HCT116 (cell line): ENCODE measurements around the gene PDK1. TPM values are rescaled to one million over a fixed set of nuclear protein-coding genes. Genes with fewer than 3 reads are reported as not detected.

Experiments used
- ATAC-seq: fragments of 200-7000 bp; cut with Tn5 transposase; 2 replicates; pipeline ENCODE4 v1.9.1; 2020; ENCODE audit warnings: mild to moderate bottlenecking, moderate library complexity
- BruUV-seq: library from RNA; stranded (reverse); fragments of 400-500 nt; replicated peaks from 2 replicates; lab custom pipeline; 2021; lab: Mats Ljungman, UMichigan
- CTCF ChIA-PET: fragments of 300-600 bp; sonication (Branson Sonifier 250); formaldehyde crosslinking; loops from one replicate; lab custom pipeline; 2021; ENCODE audit warnings: antibody characterized with exemption; lab: Charles Lee
- POLR2A ChIA-PET: fragments of 300-600, 350-600 bp; sonication (Branson Sonifier 250); formaldehyde crosslinking; loops from one replicate; lab custom pipeline; 2021; ENCODE audit warnings: antibody characterized with exemption; lab: Charles Lee
- RAD21 ChIA-PET, 2 experiments: fragments of 300-600 bp; sonication (Branson Sonifier 250); formaldehyde crosslinking; loops; one replicate each; lab custom pipeline; 2023; ENCODE audit warnings: low total read pairs in 2 of 2; ENCODE audit not compliant: uncharacterized antibody in 2 of 2, unreplicated experiment in 2 of 2, low non-redundant PET in 1 of 2; lab: Charles Lee
- DNase-seq: peaks from one replicate; pipeline ENCODE4 v3.0.0-alpha.2; 2010; ENCODE audit warnings: low read depth, low spot score
- H2AFZ ChIP-seq: fragments of 200-600 bp; shearing (Covaris generic), sonication (generic); 2 replicates; pipeline ENCODE4 v1.6.1; 2017; ENCODE audit warnings: low read depth, mixed run types, mixed read lengths, antibody characterized with exemption, low read length; ENCODE audit not compliant: poor library complexity, severe bottlenecking
- H3K27ac ChIP-seq: 2 replicates; pipeline ENCODE4 v1.5.1; 2012; ENCODE audit warnings: low read depth, low read length
- H3K27me3 ChIP-seq: fragments of 200-600 bp; sonication (generic); 2 replicates; pipeline ENCODE4 v1.6.1; 2016; ENCODE audit warnings: mixed run types, low read length, mixed read lengths; ENCODE audit not compliant: insufficient read depth
- H3K36me3 ChIP-seq, 2 experiments: fragments of 200-500 bp in 1 of 2; fragments of 200-600 bp in 1 of 2; sonication (Bioruptor generic) in 1 of 2; sonication (generic) in 1 of 2; 2 replicates each; pipeline versions ENCODE4 v1.5.1 to v1.6.1; 2014 to 2016; ENCODE audit warnings: low read length in 2 of 2, inconsistent platforms in 1 of 2, mixed read lengths in 1 of 2, mixed run types in 1 of 2; ENCODE audit not compliant: insufficient read depth in 2 of 2, control insufficient read depth in 1 of 2
- H3K4me1 ChIP-seq, 2 experiments: fragments of 200-600 bp in 1 of 2; sonication (generic) in 1 of 2; 2 replicates each; pipeline versions ENCODE4 v1.5.1 to v1.6.1; 2012 to 2017; ENCODE audit warnings: low read length in 2 of 2, inconsistent platforms in 1 of 2, mild to moderate bottlenecking in 1 of 2, mixed read lengths in 1 of 2, mixed run types in 1 of 2, moderate library complexity in 1 of 2; ENCODE audit not compliant: insufficient read depth in 2 of 2, control insufficient read depth in 1 of 2
- H3K4me2 ChIP-seq: fragments of 200-600 bp; sonication (generic); 2 replicates; pipeline ENCODE4 v1.6.1; 2017; ENCODE audit warnings: mixed run types, low read length, mixed read lengths
- H3K4me3 ChIP-seq, 2 experiments: fragments of 200-600 bp in 1 of 2; sonication (generic) in 1 of 2; replicated peaks in 1 of 2; 2 replicates each; pipeline ENCODE4 v1.5.1; 2011 to 2016; ENCODE audit warnings: low read length in 2 of 2, control low read depth in 1 of 2, low read depth in 1 of 2, mild to moderate bottlenecking in 1 of 2, mixed read lengths in 1 of 2, mixed run types in 1 of 2
- H3K79me2 ChIP-seq: fragments of 200-600 bp; sonication (generic); 2 replicates; pipeline ENCODE4 v1.6.1; 2017; ENCODE audit warnings: mild to moderate bottlenecking, mixed run types, low read length, moderate library complexity, mixed read lengths; ENCODE audit not compliant: insufficient read depth
- H3K9ac ChIP-seq: fragments of 200-600 bp; sonication (generic); 2 replicates; pipeline ENCODE4 v1.6.1; 2016; ENCODE audit warnings: low read length, mixed read lengths
- H3K9me2 ChIP-seq: fragments of 200-600 bp; sonication (generic), shearing (Covaris generic); 2 replicates; pipeline ENCODE4 v1.6.1; 2017; ENCODE audit warnings: mixed run types, mild to moderate bottlenecking, moderate library complexity; ENCODE audit not compliant: insufficient read depth
- H3K9me3 ChIP-seq, 2 experiments: fragments of 200-500 bp in 1 of 2; fragments of 200-600 bp in 1 of 2; sonication (Bioruptor generic) in 1 of 2; sonication (generic) in 1 of 2; 2 replicates each; pipeline ENCODE4 v1.6.1; 2014 to 2017; ENCODE audit warnings: low read length in 2 of 2, mixed read lengths in 2 of 2, inconsistent platforms in 1 of 2, low read depth in 1 of 2, mild to moderate bottlenecking in 1 of 2, mixed run types in 1 of 2, moderate library complexity in 1 of 2; ENCODE audit not compliant: control insufficient read depth in 1 of 2, insufficient read depth in 1 of 2
- H4K20me1 ChIP-seq: fragments of 200-600 bp; sonication (generic), shearing (Covaris generic); 2 replicates; pipeline ENCODE4 v1.6.1; 2017; ENCODE audit warnings: mixed run types, mild to moderate bottlenecking, moderate library complexity; ENCODE audit not compliant: insufficient read depth
- CEBPB ChIP-seq: IDR thresholded peaks from 2 replicates; pipeline ENCODE4 v1.6.1; 2012; ENCODE audit warnings: low read depth
- EZH2 ChIP-seq: fragments of 200-600 bp; sonication (generic); IDR thresholded peaks from 2 replicates; pipeline ENCODE4 v1.6.1; 2017; ENCODE audit warnings: antibody characterized with exemption, mixed run types
- FOSL1 ChIP-seq: IDR thresholded peaks from 2 replicates; pipeline ENCODE4 v1.6.1; 2012; ENCODE audit warnings: low read depth
- JUND ChIP-seq: IDR thresholded peaks from 2 replicates; pipeline ENCODE4 v1.6.1; 2012
- POLR2A ChIP-seq: IDR thresholded peaks from 2 replicates; pipeline ENCODE4 v1.7.0; 2011; ENCODE audit warnings: borderline replicate concordance; ENCODE audit not compliant: insufficient read depth, insufficient read length; ENCODE audit errors: extremely low read depth
- POLR2AphosphoS5 ChIP-seq: IDR thresholded peaks from 2 replicates; pipeline ENCODE4 v1.6.1; 2011; ENCODE audit warnings: mild to moderate bottlenecking, low read depth, low read length, moderate library complexity
- SP1 ChIP-seq: IDR thresholded peaks from 2 replicates; pipeline ENCODE4 v1.6.1; 2012; ENCODE audit warnings: low read depth
- TCF7L2 ChIP-seq: IDR thresholded peaks from 2 replicates; pipeline ENCODE4 v1.7.0; 2011; ENCODE audit warnings: borderline replicate concordance, inconsistent platforms; ENCODE audit not compliant: insufficient read depth, insufficient read length; ENCODE audit errors: extremely low read depth
- YY1 ChIP-seq: IDR thresholded peaks from 2 replicates; pipeline ENCODE4 v1.6.1; 2011; ENCODE audit warnings: low read length, low read depth, moderate library complexity, mild to moderate bottlenecking; ENCODE audit not compliant: insufficient replicate concordance; ENCODE audit errors: extremely low read depth
- ZNF274 ChIP-seq: fragments of 200-500 bp; sonication (Bioruptor generic); IDR thresholded peaks from 2 replicates; pipeline ENCODE4 v1.6.1; 2014; ENCODE audit warnings: mild to moderate bottlenecking, low read depth, low read length, inconsistent platforms
- intact Hi-C: fragments of 100-400 bp; cut with micrococcal nuclease; formaldehyde crosslinking; loops from 2 replicates; pipeline ENCODE4 v1.10.0; 2022
- total RNA-seq: library from RNA; stranded (reverse); gene quantifications from one replicate; pipeline ENCODE4 v1.2.1, GENCODE V29; 2021; ENCODE audit not compliant: unreplicated experiment
- TF ChIP-seq, protein P1 (sequence below): IDR thresholded peaks from 2 replicates; pipeline ENCODE4 v1.6.1; 2012
- TF ChIP-seq, protein P2 (sequence below): IDR thresholded peaks from 2 replicates; pipeline ENCODE4 v1.6.1; 2011; ENCODE audit warnings: mild to moderate bottlenecking, low read length, moderate library complexity; ENCODE audit not compliant: insufficient replicate concordance; ENCODE audit errors: extremely low read depth
- TF ChIP-seq, protein P3 (sequence below): IDR thresholded peaks from 2 replicates; pipeline ENCODE4 v1.6.1; 2012; ENCODE audit warnings: low read depth
- TF ChIP-seq, protein P4 (sequence below): IDR thresholded peaks from 2 replicates; pipeline ENCODE4 v1.6.1; 2012

The PDK1 gene
- total RNA-seq, 1 experiment from 2014 or later: 21.3 TPM

DNA sequence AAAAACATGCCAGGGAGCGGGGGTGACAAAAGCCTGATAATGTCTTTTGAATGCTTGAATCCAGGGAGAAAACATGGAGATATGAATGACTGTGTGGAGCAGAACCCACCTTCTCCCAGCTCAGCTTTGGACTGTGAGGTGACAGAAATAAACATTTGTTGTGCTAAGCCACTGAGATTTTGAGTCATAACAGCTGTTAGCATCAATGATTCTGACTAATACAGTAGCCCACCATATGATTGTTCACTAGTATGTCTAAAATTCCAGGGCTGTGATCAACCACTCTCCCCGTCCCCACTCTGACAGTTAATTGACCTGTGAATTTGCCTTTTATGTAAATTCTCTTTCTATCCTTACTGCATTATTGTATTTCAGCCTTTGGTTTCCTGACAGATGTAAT lies 69.1 kb downstream of the PDK1 start:
- no peaks in the 10 kb centered on the region for H3K9me3 ChIP-seq
- H2AFZ ChIP-seq: no peak overlapping the region
- H3K36me3 ChIP-seq: no peaks in the 10 kb centered on the region
- intact Hi-C loops: no loop called here
- H3K4me3 ChIP-seq: no peak overlapping the region
- TF ChIP-seq TCF7L2 (no peak), CEBPB (no peak), JUND (no peak)
- TF ChIP-seq, protein P1, sequence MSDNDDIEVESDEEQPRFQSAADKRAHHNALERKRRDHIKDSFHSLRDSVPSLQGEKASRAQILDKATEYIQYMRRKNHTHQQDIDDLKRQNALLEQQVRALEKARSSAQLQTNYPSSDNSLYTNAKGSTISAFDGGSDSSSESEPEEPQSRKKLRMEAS: no peak
- TF ChIP-seq, protein P2, sequence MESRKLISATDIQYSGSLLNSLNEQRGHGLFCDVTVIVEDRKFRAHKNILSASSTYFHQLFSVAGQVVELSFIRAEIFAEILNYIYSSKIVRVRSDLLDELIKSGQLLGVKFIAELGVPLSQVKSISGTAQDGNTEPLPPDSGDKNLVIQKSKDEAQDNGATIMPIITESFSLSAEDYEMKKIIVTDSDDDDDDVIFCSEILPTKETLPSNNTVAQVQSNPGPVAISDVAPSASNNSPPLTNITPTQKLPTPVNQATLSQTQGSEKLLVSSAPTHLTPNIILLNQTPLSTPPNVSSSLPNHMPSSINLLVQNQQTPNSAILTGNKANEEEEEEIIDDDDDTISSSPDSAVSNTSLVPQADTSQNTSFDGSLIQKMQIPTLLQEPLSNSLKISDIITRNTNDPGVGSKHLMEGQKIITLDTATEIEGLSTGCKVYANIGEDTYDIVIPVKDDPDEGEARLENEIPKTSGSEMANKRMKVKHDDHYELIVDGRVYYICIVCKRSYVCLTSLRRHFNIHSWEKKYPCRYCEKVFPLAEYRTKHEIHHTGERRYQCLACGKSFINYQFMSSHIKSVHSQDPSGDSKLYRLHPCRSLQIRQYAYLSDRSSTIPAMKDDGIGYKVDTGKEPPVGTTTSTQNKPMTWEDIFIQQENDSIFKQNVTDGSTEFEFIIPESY: no peak
- ATAC-seq (no peak), DNase-seq (no peak)
- no peaks in the 10 kb centered on the region for H3K9me2 ChIP-seq
- no peak overlapping the region for H3K9ac ChIP-seq
- H3K4me1 ChIP-seq: no peaks in the 10 kb centered on the region
- no peaks in the 10 kb centered on the region for H4K20me1 ChIP-seq
- no peaks in the 10 kb centered on the region for H3K79me2 ChIP-seq
- no peaks in the 10 kb centered on the region for H3K27me3 ChIP-seq
- CTCF ChIA-PET: no interaction called here
- no peak overlapping the region for H3K4me2 ChIP-seq
- RAD21 ChIA-PET: no interaction called here
- POLR2A ChIA-PET: no interaction called here
- H3K27ac ChIP-seq: no peak overlapping the region
- no TSS peak for BruUV-seq

DNA sequence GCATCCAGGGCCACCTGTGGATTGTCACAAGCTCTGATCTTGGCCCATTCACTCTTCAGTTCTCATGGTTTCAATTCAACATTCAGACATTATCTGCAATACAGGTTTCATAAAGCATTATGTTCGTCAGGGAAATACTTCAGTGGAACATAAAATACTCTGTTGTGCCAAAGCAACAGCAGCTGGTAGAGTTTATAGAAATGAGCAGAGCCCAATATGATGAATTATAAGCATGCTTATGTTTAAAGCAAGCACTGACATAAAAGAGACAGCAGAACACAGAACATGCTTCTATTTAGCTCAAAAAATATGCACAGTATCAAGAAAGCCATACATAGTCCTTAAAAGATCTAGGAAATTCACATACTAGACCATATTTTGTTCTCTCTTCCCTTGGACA lies 71.3 kb downstream of the PDK1 start:
- no peaks in the 10 kb centered on the region for H3K9me2 ChIP-seq
- TF ChIP-seq FOSL1: no peak
- TF ChIP-seq, protein P3, sequence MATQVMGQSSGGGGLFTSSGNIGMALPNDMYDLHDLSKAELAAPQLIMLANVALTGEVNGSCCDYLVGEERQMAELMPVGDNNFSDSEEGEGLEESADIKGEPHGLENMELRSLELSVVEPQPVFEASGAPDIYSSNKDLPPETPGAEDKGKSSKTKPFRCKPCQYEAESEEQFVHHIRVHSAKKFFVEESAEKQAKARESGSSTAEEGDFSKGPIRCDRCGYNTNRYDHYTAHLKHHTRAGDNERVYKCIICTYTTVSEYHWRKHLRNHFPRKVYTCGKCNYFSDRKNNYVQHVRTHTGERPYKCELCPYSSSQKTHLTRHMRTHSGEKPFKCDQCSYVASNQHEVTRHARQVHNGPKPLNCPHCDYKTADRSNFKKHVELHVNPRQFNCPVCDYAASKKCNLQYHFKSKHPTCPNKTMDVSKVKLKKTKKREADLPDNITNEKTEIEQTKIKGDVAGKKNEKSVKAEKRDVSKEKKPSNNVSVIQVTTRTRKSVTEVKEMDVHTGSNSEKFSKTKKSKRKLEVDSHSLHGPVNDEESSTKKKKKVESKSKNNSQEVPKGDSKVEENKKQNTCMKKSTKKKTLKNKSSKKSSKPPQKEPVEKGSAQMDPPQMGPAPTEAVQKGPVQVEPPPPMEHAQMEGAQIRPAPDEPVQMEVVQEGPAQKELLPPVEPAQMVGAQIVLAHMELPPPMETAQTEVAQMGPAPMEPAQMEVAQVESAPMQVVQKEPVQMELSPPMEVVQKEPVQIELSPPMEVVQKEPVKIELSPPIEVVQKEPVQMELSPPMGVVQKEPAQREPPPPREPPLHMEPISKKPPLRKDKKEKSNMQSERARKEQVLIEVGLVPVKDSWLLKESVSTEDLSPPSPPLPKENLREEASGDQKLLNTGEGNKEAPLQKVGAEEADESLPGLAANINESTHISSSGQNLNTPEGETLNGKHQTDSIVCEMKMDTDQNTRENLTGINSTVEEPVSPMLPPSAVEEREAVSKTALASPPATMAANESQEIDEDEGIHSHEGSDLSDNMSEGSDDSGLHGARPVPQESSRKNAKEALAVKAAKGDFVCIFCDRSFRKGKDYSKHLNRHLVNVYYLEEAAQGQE: no peak
- no peak for TF ChIP-seq EZH2
- no peak for TF ChIP-seq ZNF274
- no peak for TF ChIP-seq SP1
- TF ChIP-seq, protein P1: no peak
- no peak for TF ChIP-seq TCF7L2
- no peak for TF ChIP-seq CEBPB
- no peak for TF ChIP-seq YY1
- no peak for TF ChIP-seq POLR2AphosphoS5
- no peak for TF ChIP-seq POLR2A
- TF ChIP-seq, protein P4, sequence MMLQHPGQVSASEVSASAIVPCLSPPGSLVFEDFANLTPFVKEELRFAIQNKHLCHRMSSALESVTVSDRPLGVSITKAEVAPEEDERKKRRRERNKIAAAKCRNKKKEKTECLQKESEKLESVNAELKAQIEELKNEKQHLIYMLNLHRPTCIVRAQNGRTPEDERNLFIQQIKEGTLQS: no peak
- no peak for TF ChIP-seq JUND

More for the DNA sequence above, 71.3 kb downstream of the PDK1 start:
- ATAC-seq (no peak), DNase-seq (no peak)
- RAD21 ChIA-PET: no interaction called here
- Histone ChIP-seq H3K9ac (no peak overlapping the region), H3K27me3 (no peaks in the 10 kb centered on the region), H3K4me1 (no peaks in the 10 kb centered on the region), H3K27ac (no peak overlapping the region), H3K36me3 (no peaks in the 10 kb centered on the region), H4K20me1 (no peaks in the 10 kb centered on the region), H3K79me2 (no peaks in the 10 kb centered on the region), H3K4me2 (no peak overlapping the region), H3K9me3 (no peaks in the 10 kb centered on the region), H2AFZ (no peak overlapping the region), H3K4me3 (no peak overlapping the region)
- POLR2A ChIA-PET: no interaction called here
- BruUV-seq: no TSS peak
- CTCF ChIA-PET: no interaction called here
- intact Hi-C loops: no loop called here
